GM08714 (cell line): ENCODE measurements around the gene CCSER1.

Source experiments
- H3K4me3 ChIP-seq: fragments of 200-500 bp; sonication (Bioruptor generic); 2 replicates; pipeline ENCODE4 v1.5.1; 2014; ENCODE audit warnings: mild to moderate bottlenecking, low read length, inconsistent platforms
- ZNF274 ChIP-seq: IDR thresholded peaks from 2 replicates; pipeline ENCODE4 v1.6.1; 2012; ENCODE audit warnings: mild to moderate bottlenecking, low read depth, low read length

CCSER1 gene

DNA sequence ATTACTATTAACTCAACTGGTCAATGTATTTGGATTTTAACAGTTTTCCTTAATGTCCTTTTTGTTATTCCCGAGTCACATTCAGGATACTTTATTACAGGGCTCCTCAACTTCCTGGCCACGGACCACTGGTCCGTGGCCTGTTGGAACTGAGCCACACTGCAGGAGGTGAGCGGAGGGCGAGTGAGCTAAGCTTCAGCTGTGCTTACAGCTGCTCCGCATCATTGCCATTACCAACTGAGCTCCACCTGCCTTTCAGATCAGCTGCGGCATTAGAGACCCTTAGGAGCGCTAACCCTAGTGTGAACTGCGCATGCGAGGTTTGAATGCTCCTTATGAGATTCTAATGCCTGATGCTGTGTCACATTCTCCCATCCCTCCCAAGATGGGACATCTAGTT is 591.7 kb downstream of the CCSER1 start:
- no peak overlapping the region for H3K4me3 ChIP-seq
- no peak for TF ChIP-seq ZNF274

DNA sequence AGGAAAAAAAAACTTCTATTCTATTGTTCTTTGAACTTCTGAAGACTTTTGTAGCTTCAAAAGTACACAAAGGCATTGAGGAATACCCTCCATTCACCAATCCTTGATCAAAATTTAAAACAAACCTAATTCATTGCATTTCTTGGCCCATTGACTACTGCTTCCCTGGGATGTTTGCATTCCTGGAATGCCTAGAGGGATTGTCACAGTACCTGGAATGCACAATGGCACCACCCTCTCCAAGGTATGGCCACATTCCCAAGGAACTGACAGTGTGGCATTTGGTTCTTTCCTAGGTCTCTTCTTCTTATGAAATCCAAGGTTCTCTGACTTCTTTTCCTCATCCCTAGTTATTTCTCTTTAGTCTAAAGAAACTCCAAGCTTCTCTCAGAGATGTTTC is 600.7 kb downstream of the CCSER1 start:
- no peak overlapping the region for H3K4me3 ChIP-seq

DNA sequence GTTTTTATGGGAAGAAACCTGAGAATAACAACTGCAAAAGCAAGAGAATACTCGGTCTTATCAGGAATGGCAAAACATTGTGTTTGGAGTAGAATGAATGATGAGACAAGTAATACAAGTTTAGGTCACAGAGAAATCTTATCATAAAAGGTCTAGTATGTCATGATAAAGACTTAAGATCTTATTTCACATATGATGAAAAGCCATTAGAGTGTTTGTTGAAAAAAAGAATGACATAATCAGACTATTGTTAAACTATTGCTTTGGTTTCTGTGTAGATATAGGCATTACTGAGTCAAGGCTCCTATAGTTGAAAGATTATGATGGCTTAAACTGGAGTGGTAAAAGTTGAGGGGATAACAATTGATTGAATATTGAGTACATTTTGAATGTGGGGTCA is 603.6 kb downstream of the CCSER1 start:
- H3K4me3 ChIP-seq = no peak overlapping the region
- TF ChIP-seq ZNF274 = no peak

More for the DNA sequence above, 600.7 kb downstream of the CCSER1 start:
- no peak for TF ChIP-seq ZNF274

DNA sequence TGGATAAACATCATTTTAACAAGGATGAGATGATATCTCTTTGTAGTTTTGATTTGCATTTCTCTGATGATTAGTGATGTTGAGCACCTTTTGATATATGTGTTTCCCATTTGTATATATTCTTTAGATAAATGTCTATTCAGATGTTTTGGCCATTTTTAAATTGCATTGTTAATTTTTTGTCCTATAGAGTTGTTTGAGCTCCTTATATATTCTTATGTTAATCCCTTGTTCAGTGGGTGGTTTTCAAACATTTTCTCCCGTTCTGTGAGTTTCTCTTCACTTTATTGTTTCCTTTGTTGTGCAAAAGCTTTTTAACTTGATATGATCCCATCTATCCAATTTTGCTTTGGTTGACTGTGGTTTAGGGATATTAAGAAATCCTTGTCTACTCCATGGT is 606.0 kb downstream of the CCSER1 start:
- H3K4me3 ChIP-seq = no peak overlapping the region
- TF ChIP-seq ZNF274 = no peak

DNA sequence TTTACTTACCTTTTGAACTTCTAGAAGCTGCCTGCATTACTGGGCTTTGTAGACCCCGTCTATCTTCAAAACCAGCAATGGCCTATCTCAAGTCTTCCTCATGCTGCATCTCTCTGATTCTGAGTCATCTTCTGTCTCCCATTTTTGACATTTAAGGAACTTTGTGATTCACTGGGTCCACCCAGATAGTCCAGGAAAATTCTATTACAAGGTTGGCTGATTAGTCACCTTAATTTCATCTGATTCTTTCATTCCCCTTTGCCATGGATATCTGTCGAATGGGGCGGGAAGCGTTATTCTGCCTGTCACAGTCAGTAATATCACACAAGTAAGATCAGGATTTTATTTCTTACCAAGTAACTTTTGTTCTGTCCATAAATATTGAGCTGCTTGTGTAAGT is 618.0 kb downstream of the CCSER1 start:
- TF ChIP-seq ZNF274 = no peak
- no peak overlapping the region for H3K4me3 ChIP-seq

DNA sequence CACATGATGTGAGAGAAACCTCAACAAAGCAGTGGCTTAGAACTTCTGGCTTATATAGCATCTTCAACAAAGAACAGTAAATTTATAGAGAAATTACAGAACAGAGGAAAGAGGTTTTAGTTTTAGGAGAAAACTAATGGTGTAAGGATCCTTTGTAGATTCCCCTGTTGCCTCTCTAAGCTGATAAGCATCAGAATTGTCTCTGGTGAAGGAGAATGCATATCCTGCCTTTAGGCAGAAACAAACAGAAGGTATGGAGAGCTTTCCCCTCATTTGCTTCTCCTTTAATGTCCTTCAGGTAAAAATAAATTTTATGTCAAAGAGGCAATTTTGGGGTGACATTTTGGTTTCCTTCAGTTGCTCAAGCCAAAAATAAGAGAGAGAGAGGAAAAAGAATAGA is 625.9 kb downstream of the CCSER1 start:
- TF ChIP-seq ZNF274 = no peak
- no peak overlapping the region for H3K4me3 ChIP-seq

DNA sequence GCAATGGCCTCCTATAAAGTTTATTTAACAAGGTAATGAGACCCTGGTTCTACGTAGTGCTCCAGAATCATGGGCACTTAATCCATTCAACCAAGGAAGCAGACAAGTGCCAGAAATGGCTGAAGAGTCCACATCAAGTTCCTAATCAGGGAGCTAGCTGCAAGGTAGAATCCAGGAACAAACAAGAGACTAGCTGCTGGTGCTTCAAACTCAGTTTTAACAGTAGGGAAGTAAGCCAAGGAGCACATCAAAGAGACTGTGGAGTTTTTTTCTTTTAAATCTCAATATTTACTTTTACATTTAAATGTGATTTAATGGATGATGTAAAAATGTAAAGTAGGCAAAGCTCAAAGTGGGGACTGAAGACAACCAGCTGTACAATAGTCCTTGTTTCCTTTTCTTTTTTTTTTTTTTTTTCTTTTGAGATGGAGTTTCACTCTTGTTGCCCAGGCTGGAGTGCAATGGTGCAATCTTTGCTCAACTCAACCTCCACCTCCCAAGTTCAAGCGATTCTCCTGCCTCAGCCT is 630.4 kb downstream of the CCSER1 start:
- no peak for TF ChIP-seq ZNF274
- no peak overlapping the region for H3K4me3 ChIP-seq

DNA sequence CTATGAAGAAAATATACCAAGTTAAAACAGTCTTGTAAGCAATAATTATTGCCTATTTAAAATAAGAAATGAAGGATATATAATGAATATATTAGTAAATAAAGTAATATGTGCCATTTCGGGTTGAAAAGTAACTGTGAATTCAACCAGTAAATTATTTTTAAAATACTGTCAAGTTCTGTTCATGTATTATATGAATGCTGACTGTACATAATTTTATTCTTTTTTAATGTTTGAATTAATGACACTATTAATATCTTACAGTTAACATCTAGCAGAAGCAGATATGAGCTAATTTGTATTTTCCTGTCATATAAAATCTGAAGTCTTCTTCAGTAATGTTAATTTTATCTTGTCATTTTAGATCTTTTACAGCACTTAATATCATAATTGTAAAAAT is 632.9 kb downstream of the CCSER1 start:
- TF ChIP-seq ZNF274 = no peak

DNA sequence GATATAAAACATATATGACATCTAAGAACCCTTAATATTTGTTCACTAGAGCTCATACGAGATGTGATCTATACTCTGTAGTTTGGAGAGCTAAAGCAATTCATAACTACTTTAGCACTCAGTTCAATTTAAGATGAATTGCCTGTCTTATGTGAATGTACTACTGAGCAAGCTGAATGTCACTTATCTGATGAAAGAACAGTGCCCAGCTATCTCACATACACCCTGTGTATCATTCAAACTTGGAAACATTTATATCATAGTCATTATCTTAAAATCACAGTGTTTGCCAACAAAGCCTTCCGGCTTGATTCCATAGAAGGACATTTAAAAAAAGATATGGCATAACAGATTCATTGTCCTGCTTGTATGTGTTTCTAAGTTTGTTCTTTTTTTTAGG is 639.6 kb downstream of the CCSER1 start:
- H3K4me3 ChIP-seq = no peak overlapping the region
- TF ChIP-seq ZNF274 = no peak

More for the DNA sequence above, 632.9 kb downstream of the CCSER1 start:
- H3K4me3 ChIP-seq = no peak overlapping the region

DNA sequence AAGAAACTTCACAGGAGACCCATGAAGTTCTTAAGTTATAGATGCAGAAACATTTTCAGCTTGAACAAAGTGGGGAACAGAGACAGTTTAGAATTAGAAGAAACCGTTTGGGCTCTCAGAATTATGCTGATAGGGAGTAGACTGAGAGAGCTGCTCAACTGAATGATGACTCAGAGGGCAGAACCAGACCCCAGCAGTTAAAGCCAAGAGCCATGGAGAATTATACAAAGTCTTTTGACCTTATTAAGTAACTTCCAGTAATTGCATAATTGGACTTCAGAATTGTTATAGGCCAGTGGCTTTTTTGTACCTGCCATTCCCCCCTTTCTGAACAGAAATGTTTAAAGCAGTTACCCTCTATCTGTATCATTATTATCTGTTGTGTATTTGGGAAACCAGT is 642.1 kb downstream of the CCSER1 start:
- H3K4me3 ChIP-seq = no peak overlapping the region
- TF ChIP-seq ZNF274 = no peak

DNA sequence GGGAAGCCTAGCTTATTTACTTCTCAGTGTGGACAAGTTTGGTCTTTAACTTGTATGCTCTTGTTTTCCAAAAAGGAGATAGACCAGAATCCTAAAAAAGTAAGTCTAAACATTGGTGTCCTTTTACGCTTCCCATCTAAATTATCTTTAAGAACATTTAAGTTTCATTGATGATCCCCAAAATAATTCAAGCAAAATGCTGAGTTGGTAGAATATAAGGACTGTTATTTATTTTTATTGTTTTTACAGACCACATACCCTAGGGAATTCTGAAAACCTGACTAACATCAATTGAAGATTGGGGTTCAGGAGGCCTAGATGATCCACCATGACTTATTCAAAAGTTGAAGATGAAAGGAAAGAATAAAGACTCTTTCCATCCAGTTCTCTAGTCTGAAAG is 653.0 kb downstream of the CCSER1 start:
- TF ChIP-seq ZNF274 = no peak
- no peak overlapping the region for H3K4me3 ChIP-seq

DNA sequence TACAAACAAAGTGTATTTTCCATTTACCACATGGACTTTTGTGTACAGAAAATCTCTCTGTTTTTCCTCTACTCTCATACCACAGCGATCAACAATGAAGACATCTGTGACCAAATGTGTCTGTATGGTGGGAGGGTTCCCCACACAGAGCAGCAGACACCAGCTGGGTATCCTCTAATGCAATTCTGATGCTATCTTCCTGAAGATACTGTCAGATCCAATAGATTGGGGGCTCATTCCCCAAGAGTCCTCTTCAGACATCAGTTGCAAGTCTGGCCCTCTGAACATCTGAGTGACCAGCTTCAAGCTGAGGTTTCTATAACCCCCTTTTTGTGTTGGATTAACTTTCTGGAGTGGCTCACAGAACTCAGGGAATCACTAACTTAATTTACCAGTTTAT is 659.4 kb downstream of the CCSER1 start:
- TF ChIP-seq ZNF274 = no peak

DNA sequence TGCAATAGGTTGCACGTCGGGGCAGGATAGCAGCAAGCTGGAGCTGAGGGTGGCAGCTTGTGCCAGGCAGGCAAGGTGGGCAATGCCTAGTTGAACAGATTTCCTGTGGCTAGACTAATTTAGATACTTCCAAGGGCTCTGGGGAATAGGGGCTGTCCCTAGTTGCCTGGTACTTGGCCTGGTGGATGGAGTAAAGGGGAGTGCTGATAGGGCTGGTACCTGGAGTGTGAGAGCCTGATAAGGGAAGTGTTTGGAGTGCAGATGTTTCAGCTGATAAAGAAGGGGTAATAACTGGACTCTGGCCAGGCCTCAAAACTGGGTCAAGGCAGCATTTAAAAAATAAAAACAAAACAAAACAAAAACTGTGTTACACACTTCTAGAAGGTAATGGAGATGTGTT is 665.5 kb downstream of the CCSER1 start:
- no peak for TF ChIP-seq ZNF274

More for the DNA sequence above, 659.4 kb downstream of the CCSER1 start:
- no peak overlapping the region for H3K4me3 ChIP-seq

DNA sequence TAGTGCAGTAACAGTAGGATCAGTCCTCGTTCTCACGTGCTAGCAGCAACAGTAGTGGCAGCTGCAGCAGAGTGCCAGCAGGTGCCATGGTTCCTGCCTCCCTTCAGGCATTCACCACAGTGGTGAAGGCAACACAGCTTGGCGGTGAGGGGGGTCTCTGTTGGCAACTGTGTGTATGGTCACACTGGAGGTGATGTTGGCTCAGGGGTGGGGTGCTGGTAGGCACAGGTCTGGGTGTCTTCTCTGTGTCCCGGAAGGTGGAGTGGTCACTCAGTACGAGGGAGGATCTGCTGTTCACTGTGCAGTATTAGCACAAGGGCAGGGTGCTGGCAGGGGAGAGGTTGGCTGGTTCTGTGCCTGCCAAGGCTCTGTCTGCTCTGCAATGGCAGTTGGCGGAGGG is 671.8 kb downstream of the CCSER1 start:
- TF ChIP-seq ZNF274 = no peak
- no peak overlapping the region for H3K4me3 ChIP-seq

More for the DNA sequence above, 665.5 kb downstream of the CCSER1 start:
- no peak overlapping the region for H3K4me3 ChIP-seq

DNA sequence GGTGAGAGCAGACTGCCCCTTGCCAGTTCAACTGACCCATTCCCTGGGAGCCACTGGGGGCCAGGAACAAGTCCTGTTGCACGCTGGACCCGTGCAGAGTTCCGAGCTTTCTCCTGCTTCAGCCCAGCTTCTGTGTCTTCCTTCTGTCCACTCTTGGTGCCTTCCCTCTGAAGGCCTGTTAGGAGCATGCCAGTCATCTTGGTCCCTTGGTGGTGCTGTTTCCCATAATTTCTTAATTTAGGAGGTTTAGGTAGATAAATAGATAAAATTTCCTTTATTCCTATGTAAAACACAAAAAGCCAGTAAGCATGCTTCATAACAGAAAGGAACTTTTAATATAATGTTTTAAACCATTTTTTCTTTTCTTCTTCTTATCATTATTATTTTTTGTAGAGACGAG is 672.7 kb downstream of the CCSER1 start:
- H3K4me3 ChIP-seq = no peak overlapping the region
- TF ChIP-seq ZNF274 = no peak

DNA sequence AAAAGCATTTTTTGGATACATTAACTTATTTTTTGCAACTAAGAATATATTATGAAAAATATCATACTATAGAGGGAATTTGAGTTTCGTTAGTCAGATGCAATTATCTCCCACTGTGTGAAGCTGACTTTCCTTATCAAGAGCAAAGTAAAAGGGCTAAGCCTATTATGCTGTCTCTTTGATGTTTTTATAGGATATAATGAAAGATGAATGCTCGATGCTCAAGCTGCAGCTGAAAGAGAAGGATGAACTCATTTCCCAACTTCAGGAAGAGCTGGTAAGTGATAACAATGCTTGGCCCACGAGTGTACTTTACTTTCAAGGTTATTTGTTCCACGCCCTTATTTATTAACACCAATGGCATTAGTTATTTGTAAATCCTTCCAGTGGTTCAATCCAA is 688.4 kb downstream of the CCSER1 start:
- no peak overlapping the region for H3K4me3 ChIP-seq
- no peak for TF ChIP-seq ZNF274
